Type B pancreatic cell (in vitro differentiated cells): Measurements from ENCODE around the gene COL25A1. TPM values are rescaled to one million over a fixed set of nuclear protein-coding genes. Genes with fewer than 3 reads are reported as not detected.

Experiments used
- DNase-seq: peaks from one replicate; pipeline ENCODE4 v3.0.0; 2021; ENCODE audit warnings: mixed read lengths; ENCODE audit not compliant: unreplicated experiment; ENCODE audit errors: extremely low spot score
- H3K27ac Mint-ChIP-seq: 2 replicates; pipeline ENCODE4 v1.8.0; 2021; ENCODE audit warnings: mild to moderate bottlenecking, mixed read lengths
- H3K27me3 Mint-ChIP-seq: 2 replicates; pipeline ENCODE4 v1.8.0; 2021; ENCODE audit warnings: mixed read lengths
- H3K36me3 Mint-ChIP-seq: 2 replicates; pipeline ENCODE4 v1.8.0; 2021; ENCODE audit warnings: mixed read lengths
- H3K4me1 Mint-ChIP-seq: one replicate; pipeline ENCODE4 v1.8.0; 2021; ENCODE audit warnings: mixed read lengths; ENCODE audit not compliant: unreplicated experiment
- H3K4me3 Mint-ChIP-seq: 2 replicates; pipeline ENCODE4 v1.8.0; 2021; ENCODE audit warnings: mild to moderate bottlenecking, mixed read lengths
- H3K9me3 Mint-ChIP-seq: 2 replicates; pipeline ENCODE4 v1.8.0; 2021; ENCODE audit warnings: mixed read lengths
- CTCF ChIP-seq: fragments of 200-600 bp; sonication (generic); conservative IDR thresholded peaks from 2 replicates; pipeline ENCODE4 v1.5.0; 2021; ENCODE audit warnings: antibody characterized with exemption, mild to moderate bottlenecking
- total RNA-seq: library from RNA; stranded (reverse); gene quantifications from 2 replicates; pipeline ENCODE4 v1.2.1, GENCODE V29; 2021; ENCODE audit warnings: low replicate concordance

The COL25A1 gene
- total RNA-seq, 1 donor from 2014 or later, result 9.2 TPM

DNA sequence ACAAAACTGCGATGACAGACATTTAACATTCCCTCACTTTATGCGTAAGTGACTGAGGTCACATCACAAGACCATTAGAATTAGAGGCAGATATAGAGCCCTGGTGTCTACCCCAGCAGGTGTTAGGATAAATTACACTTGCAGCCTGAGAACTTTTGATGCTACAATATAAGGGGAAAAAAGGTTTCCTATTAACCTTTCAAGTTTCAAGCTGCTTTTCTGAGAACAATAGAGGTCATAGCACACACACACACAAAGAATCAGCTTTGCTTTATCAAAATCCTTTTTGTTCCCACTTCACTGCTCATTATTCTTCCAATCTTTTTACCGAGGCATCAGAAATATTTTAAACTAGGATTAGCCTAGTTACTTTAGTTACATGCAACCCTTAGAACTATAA, 119.8 kb downstream of the COL25A1 start:
- H3K27me3 Mint-ChIP-seq, result peaks cover 9% of the 10 kb centered on the region
- no peak overlapping the region for H3K4me3 Mint-ChIP-seq
- peaks cover 4% of the 10 kb centered on the region for H3K4me1 Mint-ChIP-seq

GRCh38 chr4:109179061-109179460, 123.4 kb downstream of the COL25A1 start:
- Mint-ChIP-seq H3K9me3 (no peaks in the 10 kb centered on the region), H3K4me3 (no peak overlapping the region), H3K4me1 (peaks cover 12% of the 10 kb centered on the region), H3K27me3 (peaks cover 14% of the 10 kb centered on the region), H3K36me3 (no peaks in the 10 kb centered on the region), H3K27ac (no peak overlapping the region)
- DNase-seq, result no peak
- no peak for TF ChIP-seq CTCF

More for the DNA sequence above, 119.8 kb downstream of the COL25A1 start:
- DNase-seq, result no peak
- TF ChIP-seq CTCF, result no peak
- Mint-ChIP-seq H3K27ac (no peak overlapping the region), H3K9me3 (peaks cover 7% of the 10 kb centered on the region), H3K36me3 (no peaks in the 10 kb centered on the region)

DNA sequence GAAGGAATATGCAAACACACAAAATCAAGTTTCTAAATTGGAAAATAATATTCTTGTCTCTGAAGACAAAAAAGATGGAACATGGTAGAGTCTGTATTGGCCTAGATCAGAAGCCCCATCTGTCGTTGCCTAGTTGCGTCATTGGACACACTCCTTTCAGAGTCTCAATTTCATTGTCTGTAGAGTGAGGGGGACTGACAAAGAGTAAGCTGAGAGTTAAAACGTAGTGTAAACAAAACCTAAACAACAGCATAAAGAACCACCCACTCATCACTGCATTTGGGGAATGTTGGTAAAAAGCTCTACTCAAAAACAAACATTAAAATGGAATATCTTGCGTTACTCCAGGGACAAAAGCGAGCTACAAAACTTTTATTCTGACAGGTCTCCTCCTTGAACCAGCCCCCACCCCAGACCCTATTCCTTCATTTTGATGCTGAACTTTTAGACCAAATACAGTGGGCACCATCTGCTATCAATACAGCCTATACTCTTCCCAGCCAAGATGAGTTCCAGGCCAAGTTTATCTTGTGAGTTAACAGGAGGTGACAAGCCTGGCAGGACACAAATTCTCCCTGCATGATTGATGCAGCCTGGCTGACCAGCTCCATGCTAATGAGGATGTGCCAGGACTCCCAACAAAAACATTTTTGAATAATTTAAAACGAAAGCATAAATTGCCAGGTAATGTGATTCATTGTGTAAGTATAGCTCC, 125.2 kb downstream of the COL25A1 start:
- H3K36me3 Mint-ChIP-seq, result no peaks in the 10 kb centered on the region
- H3K27me3 Mint-ChIP-seq, result peaks cover 14% of the 10 kb centered on the region
- no peak for DNase-seq
- peaks cover 18% of the 10 kb centered on the region for H3K4me1 Mint-ChIP-seq
- no peak overlapping the region for H3K4me3 Mint-ChIP-seq
- no peaks in the 10 kb centered on the region for H3K9me3 Mint-ChIP-seq
- no peak overlapping the region for H3K27ac Mint-ChIP-seq
- no peak for TF ChIP-seq CTCF

GRCh38 chr4:109174224-109174953, 128.1 kb downstream of the COL25A1 start:
- no peak for TF ChIP-seq CTCF
- peaks cover 22% of the 10 kb centered on the region for H3K4me1 Mint-ChIP-seq
- no peaks in the 10 kb centered on the region for H3K9me3 Mint-ChIP-seq
- H3K27me3 Mint-ChIP-seq, result peaks cover 17% of the 10 kb centered on the region
- no peaks in the 10 kb centered on the region for H3K36me3 Mint-ChIP-seq
- no peak for DNase-seq
- no peak overlapping the region for H3K27ac Mint-ChIP-seq
- no peak overlapping the region for H3K4me3 Mint-ChIP-seq

DNA sequence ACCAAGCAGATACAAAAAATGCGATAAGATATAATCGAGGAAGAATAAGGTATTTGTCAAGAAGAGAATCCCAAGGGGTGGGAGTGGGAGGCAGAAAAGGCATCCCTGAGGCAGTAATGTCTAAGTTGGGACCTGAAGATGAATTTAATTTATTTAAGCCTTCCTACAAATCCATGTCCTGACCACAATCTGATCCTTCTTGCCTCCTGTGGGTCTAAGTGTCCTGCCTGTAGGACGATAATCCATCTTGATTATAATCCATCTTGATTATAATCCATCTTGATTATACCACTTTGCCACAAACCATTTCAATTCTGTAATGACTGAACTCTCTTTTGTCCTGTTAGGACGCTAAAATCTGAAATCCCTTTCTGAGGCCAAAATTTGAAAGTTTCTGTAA, 130.2 kb downstream of the COL25A1 start:
- H3K4me3 Mint-ChIP-seq, result no peak overlapping the region
- no peak for DNase-seq
- no peak overlapping the region for H3K27ac Mint-ChIP-seq
- peaks cover 22% of the 10 kb centered on the region for H3K4me1 Mint-ChIP-seq
- H3K9me3 Mint-ChIP-seq, result no peaks in the 10 kb centered on the region
- H3K27me3 Mint-ChIP-seq, result peaks cover 20% of the 10 kb centered on the region
- no peaks in the 10 kb centered on the region for H3K36me3 Mint-ChIP-seq
- TF ChIP-seq CTCF, result no peak
